Heart left ventricle (tissue), 16 donors: Measurements from ENCODE around the gene CERKL. TPM values are rescaled to one million over a fixed set of nuclear protein-coding genes. Genes with fewer than 3 reads are reported as not detected.

ENCODE experiments used
- ATAC-seq, 4 donors: fragments of 200-7000 bp; cut with Tn5 transposase; one replicate each; pipeline ENCODE4 v1.9.1; 2020 to 2022; ENCODE audit warnings: moderate library complexity in 4 of 4, mild to moderate bottlenecking in 3 of 4, moderate number of reproducible peaks in 1 of 4
- DNase-seq, 5 donors: peaks; one replicate each; pipeline ENCODE4 v3.0.0-alpha.2; 2020
- H3K27ac ChIP-seq, 12 donors: fragments of 200-600 bp; sonication (generic) in 4 of 12; one replicate each; pipeline versions ENCODE4 v1.5.0 to v1.8.0; 2016 to 2022; ENCODE audit warnings: mild to moderate bottlenecking in 2 of 12
- H3K27me3 ChIP-seq, 9 donors: fragments of 200-600 bp; sonication (generic) in 2 of 9; one replicate each; pipeline versions ENCODE4 v1.5.1 to v1.8.0; 2016 to 2022; ENCODE audit warnings: mild to moderate bottlenecking in 3 of 9
- H3K36me3 ChIP-seq, 9 donors: fragments of 200-600 bp; sonication (generic) in 2 of 9; one replicate each; pipeline versions ENCODE4 v1.5.0 to v1.8.0; 2018 to 2022; ENCODE audit warnings: mild to moderate bottlenecking in 2 of 9
- H3K4me1 ChIP-seq, 12 donors: fragments of 200-600 bp; sonication (generic) in 4 of 12; one replicate each; pipeline versions ENCODE4 v1.5.0 to v1.8.0; 2016 to 2022; ENCODE audit warnings: mild to moderate bottlenecking in 3 of 12
- H3K4me3 ChIP-seq, 12 donors: fragments of 200-600 bp; sonication (generic) in 4 of 12; one replicate each; pipeline versions ENCODE4 v1.5.0 to v1.8.0; 2017 to 2022; ENCODE audit warnings: mild to moderate bottlenecking in 9 of 12, moderate library complexity in 4 of 12
- H3K9me3 ChIP-seq, 12 donors: fragments of 200-600 bp; sonication (generic) in 4 of 12; one replicate each; pipeline versions ENCODE4 v1.5.0 to v1.8.0; 2016 to 2022; ENCODE audit warnings: mild to moderate bottlenecking in 1 of 12
- POLR2A ChIP-seq, 2 donors: fragments of 450-650 bp; IDR thresholded peaks; one replicate each; pipeline ENCODE4 v1.6.1; 2017; ENCODE audit warnings: antibody characterized with exemption in 2 of 2, mild to moderate bottlenecking in 2 of 2, moderate library complexity in 2 of 2
- WGBS, 4 donors: extraction: QIAGEN DNeasy Blood & Tissue Kit in 2 of 4; methylation state at CpG; one replicate each; pipeline versions ENCODE4 v1.1.5 to v1.1.7; 2013 to 2018; 5-methylcytosine and 5-hydroxymethylcytosine counted together
- intact Hi-C, 10 donors: fragments of 100-400 bp; cut with DNase I; formaldehyde crosslinking; loops; one replicate each; pipeline versions ENCODE4 v1.11.1 to v1.14.2; 2022
- polyA plus RNA-seq, 2 donors: library from polyadenylated mRNA; stranded (reverse); fragments of 200-250 nt; gene quantifications; one replicate each; pipeline ENCODE4 v1.2.3, GENCODE V29; 2013
- total RNA-seq, 9 donors: library from RNA; depleted of rRNA in 2 of 9; stranded (reverse); fragments of >200 nt in 2 of 9; fragmentation: NEBNext Ultra II Directional in 3 of 9; extraction: Animal tissue kit (Norgen Biotek cat#: 25700) in 3 of 9; gene quantifications; one replicate each; pipeline versions ENCODE4 v1.1.0 to v1.2.4, GENCODE V29; 2016 to 2023
- TF ChIP-seq, protein P1 (sequence below), 12 donors: fragments of 200-600 bp; sonication (generic) in 4 of 12; IDR thresholded peaks; one replicate each; pipeline versions ENCODE4 v1.5.0 to v1.8.0; 2018 to 2022; ENCODE audit warnings: antibody characterized with exemption in 12 of 12, mild to moderate bottlenecking in 5 of 12
- donor health status: ischemic (EF 13 %, LVEDD 7.1; RV severe dilation, severe dysfunction).
- donor health status: healthy with polysubstance abuse.
- donor health status: DM: no; HTN: yes; CAD: no.
- donor health status: DM: no; HTN: no; CAD: no.
- donor health status: ischemic (EF 25% LVEDD 6.9; RV normal size, moderate dysfunction).
- donor health status: ischemic (EF 25% LVEDD 5.7; RV mildly dilated, moderate dysfunction).
- donor health status: healthy.
- donor health status: DM: yes; HTN: yes; CAD: no.
- donor health status: ischemic (EF 35%, LVEDD 5.7; RV mildly dilated, moderate dysfunction).
- donor health status: nonischemic (EF 11% LVEDD 7.7; RV severe dilation, severe dysfunction).
- donor health status: DM: yes; HTN: yes; CAD: no.
- donor health status: PGD.
- donor health status: ischemic (EF 29% LVEDD 5.4; RV normal size, mild dysfunction).
- donor health status: nonischemic (EF 23%, LVEDD 6.1; RV moderate dilation, normal function).

CERKL gene
- total and polyA plus RNA-seq, 11 donors: not detected

DNA sequence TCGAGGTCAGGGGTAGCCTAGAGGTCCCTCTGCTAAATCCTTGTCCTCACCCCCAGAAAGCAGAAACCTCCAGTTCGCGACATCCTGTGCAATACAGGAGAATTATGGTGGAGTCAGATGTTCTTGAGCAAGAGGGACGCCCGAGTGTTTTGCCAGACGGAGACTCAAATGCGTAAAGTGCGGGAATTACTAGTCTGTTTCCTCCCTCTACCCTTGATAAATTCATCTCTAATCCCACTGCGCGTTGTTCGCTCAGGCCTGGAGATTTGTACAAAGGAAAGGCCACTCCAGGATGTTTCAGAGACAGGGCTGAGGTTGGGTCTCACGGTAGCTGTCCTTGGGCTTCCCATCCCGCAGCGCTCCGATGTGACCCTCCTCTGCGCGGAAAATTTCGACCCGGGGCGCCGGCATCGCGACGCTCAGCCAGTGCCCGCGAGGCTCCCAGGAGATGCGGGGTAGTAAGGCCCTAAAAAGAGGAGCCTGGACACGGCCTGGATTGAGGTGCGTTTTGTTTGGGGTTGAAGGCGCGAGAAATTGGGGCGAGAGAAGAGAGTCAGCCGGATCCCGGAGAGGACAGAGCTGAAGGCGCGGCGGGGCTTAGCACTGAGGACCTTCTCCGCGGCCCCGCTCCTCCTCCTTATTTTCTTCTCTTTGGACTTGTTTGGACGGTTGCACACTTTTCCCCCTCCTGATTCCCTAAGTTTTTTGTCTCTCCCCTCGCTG is 26.1 kb upstream of the CERKL start:
- no peak for ATAC-seq
- WGBS, 4 donors: 1 to 2% (median 2%) methylated on average over 40 to 42 of the region's 42 CpGs
- H3K27ac ChIP-seq: no peak overlapping the region
- peaks cover 0 to 37% (median 6%) of the 10 kb centered on the region in 12 donors for H3K4me1 ChIP-seq
- no peak for DNase-seq
- H3K4me3 ChIP-seq: peak overlapping the region in 3 of 12 donors; percentile 7 to 17 (median 14)
- H3K36me3 ChIP-seq: no peaks in the 10 kb centered on the region
- peaks cover 36 to 98% (median 83%) of the 10 kb centered on the region in 9 donors for H3K27me3 ChIP-seq
- TF ChIP-seq POLR2A (IDR thresholded peaks at IDR 0.05): no peak
- TF ChIP-seq, protein P1, sequence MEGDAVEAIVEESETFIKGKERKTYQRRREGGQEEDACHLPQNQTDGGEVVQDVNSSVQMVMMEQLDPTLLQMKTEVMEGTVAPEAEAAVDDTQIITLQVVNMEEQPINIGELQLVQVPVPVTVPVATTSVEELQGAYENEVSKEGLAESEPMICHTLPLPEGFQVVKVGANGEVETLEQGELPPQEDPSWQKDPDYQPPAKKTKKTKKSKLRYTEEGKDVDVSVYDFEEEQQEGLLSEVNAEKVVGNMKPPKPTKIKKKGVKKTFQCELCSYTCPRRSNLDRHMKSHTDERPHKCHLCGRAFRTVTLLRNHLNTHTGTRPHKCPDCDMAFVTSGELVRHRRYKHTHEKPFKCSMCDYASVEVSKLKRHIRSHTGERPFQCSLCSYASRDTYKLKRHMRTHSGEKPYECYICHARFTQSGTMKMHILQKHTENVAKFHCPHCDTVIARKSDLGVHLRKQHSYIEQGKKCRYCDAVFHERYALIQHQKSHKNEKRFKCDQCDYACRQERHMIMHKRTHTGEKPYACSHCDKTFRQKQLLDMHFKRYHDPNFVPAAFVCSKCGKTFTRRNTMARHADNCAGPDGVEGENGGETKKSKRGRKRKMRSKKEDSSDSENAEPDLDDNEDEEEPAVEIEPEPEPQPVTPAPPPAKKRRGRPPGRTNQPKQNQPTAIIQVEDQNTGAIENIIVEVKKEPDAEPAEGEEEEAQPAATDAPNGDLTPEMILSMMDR (IDR thresholded peaks at IDR 0.05): no peak
- intact Hi-C loops: no loop called here
- H3K9me3 ChIP-seq: no peaks in the 10 kb centered on the region

DNA sequence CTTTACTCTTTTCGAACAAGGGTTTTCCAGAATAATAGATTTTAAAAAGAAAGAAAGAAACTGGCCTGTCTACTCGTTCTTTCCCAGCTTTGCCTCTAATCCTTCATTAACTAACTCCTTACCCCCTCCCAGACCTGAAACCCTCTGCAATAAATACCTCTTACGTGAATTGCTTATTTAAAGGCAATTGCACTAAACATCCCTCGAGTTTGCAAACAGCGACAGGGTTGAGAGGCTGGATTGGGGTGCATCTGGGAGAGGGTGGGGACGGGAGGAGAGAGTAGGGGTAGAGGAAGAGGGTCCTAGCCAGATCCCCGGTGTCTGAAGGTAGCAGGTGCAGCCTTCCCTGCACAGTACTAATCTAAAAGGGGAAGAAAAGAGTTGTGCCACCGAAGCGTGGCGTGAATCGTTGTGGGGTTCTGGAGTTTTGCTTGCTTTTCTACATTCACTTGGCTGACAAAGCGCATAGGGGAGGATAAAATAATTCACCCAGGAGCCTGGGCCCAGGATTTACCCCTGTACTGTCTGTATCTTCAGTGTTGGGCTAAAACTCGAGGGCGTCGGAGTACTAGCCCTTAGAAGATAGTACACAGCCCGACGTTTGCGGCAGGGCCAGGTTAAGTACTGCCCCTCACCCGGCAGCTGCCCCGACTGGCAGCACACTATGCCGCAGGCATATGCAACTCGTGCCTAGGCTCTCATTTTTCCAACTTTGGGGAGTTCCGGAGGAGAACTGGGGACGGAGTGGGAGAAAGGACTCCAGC is 25.3 kb upstream of the CERKL start:
- intact Hi-C loops: no loop called here
- DNase-seq: no peak

DNA sequence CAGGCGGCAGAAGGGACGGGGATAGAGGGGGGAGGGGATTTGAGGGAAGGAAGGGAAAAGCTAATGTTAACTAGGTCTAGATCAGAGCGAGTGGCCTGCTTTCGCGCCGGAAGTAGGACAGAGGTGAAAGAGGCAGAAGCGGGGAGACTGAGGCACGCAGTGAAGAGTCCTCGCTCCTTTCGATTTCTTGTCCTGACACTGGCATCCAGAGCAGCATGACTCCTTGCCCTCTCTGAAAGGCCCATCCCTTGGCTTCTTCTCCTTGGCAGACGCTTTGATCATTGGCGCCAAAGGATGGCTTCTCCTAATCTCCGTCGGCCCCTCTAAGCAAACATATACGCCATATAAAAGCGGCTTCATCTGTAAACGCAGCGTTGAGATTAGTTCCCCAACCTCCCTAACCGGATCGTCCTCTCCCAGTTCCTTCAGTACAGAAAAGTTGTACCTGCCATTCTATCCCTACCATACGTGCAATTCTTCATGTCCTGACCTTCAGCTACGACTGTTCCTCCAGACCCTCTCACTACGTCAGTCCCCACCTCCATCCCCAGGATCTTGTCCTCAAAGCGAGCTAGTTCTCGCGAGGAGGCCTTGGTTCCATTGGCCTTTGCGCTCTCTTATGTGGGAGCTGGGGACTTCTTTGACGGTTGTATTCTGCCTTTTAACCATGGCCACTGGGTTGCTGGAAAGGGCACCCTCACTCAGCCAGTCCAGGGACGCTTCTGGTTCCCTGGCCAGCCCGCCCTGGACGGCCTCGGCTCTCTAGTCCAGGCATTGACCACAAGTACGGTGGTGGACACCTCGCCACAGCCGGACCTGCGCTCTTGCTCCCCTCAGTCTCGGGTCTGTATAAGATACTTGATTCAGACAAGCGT is 24.3 kb upstream of the CERKL start:
- TF ChIP-seq POLR2A (IDR thresholded peaks at IDR 0.05): no peak
- TF ChIP-seq, protein P1 (IDR thresholded peaks at IDR 0.05): no peak
- DNase-seq: no peak
- H3K9me3 ChIP-seq: no peaks in the 10 kb centered on the region
- H3K4me3 ChIP-seq: peak overlapping the region in 2 of 12 donors; percentile 7 to 34
- intact Hi-C loops: no loop called here
- 2 to 4% (median 3%) methylated on average over 38 of the region's 38 CpGs for WGBS, 4 donors
- H3K27ac ChIP-seq: no peak overlapping the region
- no peak for ATAC-seq
- H3K36me3 ChIP-seq: no peaks in the 10 kb centered on the region
- H3K4me1 ChIP-seq: peaks cover 0 to 37% (median 6%) of the 10 kb centered on the region in 12 donors
- peaks cover 40 to 98% (median 85%) of the 10 kb centered on the region in 9 donors for H3K27me3 ChIP-seq

More for the DNA sequence above, 25.3 kb upstream of the CERKL start:
- 4 to 13% (median 6%) methylated on average over 20 to 24 of the region's 24 CpGs for WGBS, 4 donors
- peaks cover 40 to 99% (median 89%) of the 10 kb centered on the region in 9 donors for H3K27me3 ChIP-seq
- no peak for ATAC-seq
- no peak overlapping the region for H3K27ac ChIP-seq
- TF ChIP-seq, protein P1 (IDR thresholded peaks at IDR 0.05): no peak
- TF ChIP-seq POLR2A (IDR thresholded peaks at IDR 0.05): no peak
- peaks cover 0 to 37% (median 6%) of the 10 kb centered on the region in 12 donors for H3K4me1 ChIP-seq
- no peaks in the 10 kb centered on the region for H3K9me3 ChIP-seq
- H3K36me3 ChIP-seq: no peaks in the 10 kb centered on the region
- no peak overlapping the region for H3K4me3 ChIP-seq
